Measurements from ENCODE around the gene TNFRSF4.
"Not testable (repeated sequence)": the region's sequence is repeated elsewhere in the genome, so short reads cannot be mapped to it uniquely, and the experiment has no call there.

The TNFRSF4 gene

GRCh38 chr1:1179983-1180861, 33.7 kb downstream of the TNFRSF4 start:
- no peak for DNase-seq

GRCh38 chr1:1179346-1179982, 34.5 kb downstream of the TNFRSF4 start:
- DNase-seq = no peak

GRCh38 chr1:1178794-1179331, 35.1 kb downstream of the TNFRSF4 start:
- no peak for DNase-seq

GRCh38 chr1:1177452-1178206, 36.3 kb downstream of the TNFRSF4 start:
- no peak for DNase-seq

- DNase-seq = no peak
Observed at GRCh38 chr1:1176931-1177330, 37.0 kb downstream of the TNFRSF4 start.

GRCh38 chr1:1176063-1176761, 37.7 kb downstream of the TNFRSF4 start:
- not testable (repeated sequence) for DNase-seq

- peak; percentile 26 for DNase-seq
Observed at GRCh38 chr1:1175221-1176062, 38.5 kb downstream of the TNFRSF4 start.

GRCh38 chr1:1173793-1174415, 40.0 kb downstream of the TNFRSF4 start, which contains the start of gene TTLL10:
TTLL10 (plus strand) TSS chr1:1173880; CDS start chr1:1179216, 5,336 bp downstream.
- DNase-seq = peak; percentile 75

- DNase-seq = no peak
Observed at GRCh38 chr1:1173061-1173792, 40.7 kb downstream of the TNFRSF4 start.

GRCh38 chr1:1171546-1172340, 42.2 kb downstream of the TNFRSF4 start:
- peak; percentile 36 for DNase-seq

GRCh38 chr1:1171161-1171545, 42.8 kb downstream of the TNFRSF4 start:
- DNase-seq = no peak

- DNase-seq = no peak
Observed at GRCh38 chr1:1170215-1171091, 43.5 kb downstream of the TNFRSF4 start.

- DNase-seq = peak; percentile 1
Observed at GRCh38 chr1:1169429-1170214, 44.3 kb downstream of the TNFRSF4 start.

GRCh38 chr1:1168451-1169411, 45.2 kb downstream of the TNFRSF4 start:
- peak; percentile 1 for DNase-seq

- DNase-seq = no peak
Observed at GRCh38 chr1:1167841-1168450, 46.0 kb downstream of the TNFRSF4 start.

- no peak for DNase-seq
Observed at GRCh38 chr1:1167398-1167821, 46.5 kb downstream of the TNFRSF4 start.

Data from CD4-positive, alpha-beta T cell treated with Interleukin-17A for 4 hours (primary cell).